GM19438 (cell line): Measurements from ENCODE around the gene DCAF12.
"Not testable (repeated sequence)": the region's sequence is repeated elsewhere in the genome, so short reads cannot be mapped to it uniquely, and the experiment has no call there.

ENCODE experiments used
- ATAC-seq: cut with Tn5 transposase; IDR thresholded peaks from one replicate; pipeline ENCODE4 v1.9.1; 2021; ENCODE audit warnings: low read depth; ENCODE audit not compliant: unreplicated experiment

DCAF12 gene

GRCh38 chr9:34126207-34127034, at the start of gene DCAF12:
DCAF12 (minus strand) TSS chr9:34126698; CDS start chr9:34126431, 267 bp downstream.
- ATAC-seq = peak; percentile 55

GRCh38 chr9:34176089-34176488, 49.6 kb upstream of the DCAF12 start:
- no peak for ATAC-seq

GRCh38 chr9:34171753-34172535, 45.4 kb upstream of the DCAF12 start:
- ATAC-seq = no peak

- no peak for ATAC-seq
Measured at GRCh38 chr9:34170237-34170991, 43.9 kb upstream of the DCAF12 start.

GRCh38 chr9:34169125-34169524, 42.6 kb upstream of the DCAF12 start:
- no peak for ATAC-seq

- ATAC-seq = no peak
Measured at GRCh38 chr9:34163434-34163833, 36.9 kb upstream of the DCAF12 start.

GRCh38 chr9:34158362-34158869, 31.9 kb upstream of the DCAF12 start:
- ATAC-seq = no peak

- ATAC-seq = no peak
Measured at GRCh38 chr9:34157898-34158297, 31.4 kb upstream of the DCAF12 start.

GRCh38 chr9:34157318-34157717, 30.8 kb upstream of the DCAF12 start:
- ATAC-seq = no peak

- ATAC-seq = no peak
Measured at GRCh38 chr9:34154057-34154456, 27.6 kb upstream of the DCAF12 start.

GRCh38 chr9:34151398-34151797, 24.9 kb upstream of the DCAF12 start:
- ATAC-seq = no peak

GRCh38 chr9:34145165-34145564, 18.7 kb upstream of the DCAF12 start:
- ATAC-seq = no peak

GRCh38 chr9:34143116-34143515, 16.6 kb upstream of the DCAF12 start:
- no peak for ATAC-seq

- no peak for ATAC-seq
Measured at GRCh38 chr9:34140853-34141252, 14.4 kb upstream of the DCAF12 start.

GRCh38 chr9:34139477-34140146, 13.1 kb upstream of the DCAF12 start:
- no peak for ATAC-seq

- ATAC-seq = not testable (repeated sequence)
Measured at GRCh38 chr9:34138644-34139043, 12.1 kb upstream of the DCAF12 start.

GRCh38 chr9:34134521-34134920, 8.0 kb upstream of the DCAF12 start:
- no peak for ATAC-seq

- no peak for ATAC-seq
Measured at GRCh38 chr9:34133436-34133949, 7.0 kb upstream of the DCAF12 start.

- ATAC-seq = no peak
Measured at GRCh38 chr9:34131571-34131970, 5.1 kb upstream of the DCAF12 start.
